ENCODE data around the gene FBXL4.
A peak's percentile ranks its signal among the peaks of the same experiment; 100 is the strongest.

FBXL4 gene

DNA sequence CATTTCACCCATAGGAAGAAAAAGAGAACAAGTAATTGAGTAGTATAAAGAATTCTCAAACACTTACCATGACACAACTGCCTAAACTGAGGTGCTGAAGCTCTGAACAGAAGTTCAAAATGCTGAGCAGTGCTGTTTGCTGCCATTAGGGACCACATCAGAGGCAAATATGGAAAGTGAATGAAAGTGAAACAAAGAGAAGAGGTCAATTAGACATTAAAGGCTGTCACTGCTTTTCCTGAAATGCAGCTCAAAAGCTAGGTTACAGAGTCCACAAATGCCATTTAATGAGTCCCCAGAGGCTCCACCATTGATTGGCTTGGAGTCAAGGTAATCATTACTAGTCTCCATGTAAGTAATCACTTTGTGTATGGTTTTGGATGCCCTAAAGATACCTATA is 67.3 kb downstream of the FBXL4 start:
- DNase-seq (ENCODE audit: low spot score) = no peak

DNA sequence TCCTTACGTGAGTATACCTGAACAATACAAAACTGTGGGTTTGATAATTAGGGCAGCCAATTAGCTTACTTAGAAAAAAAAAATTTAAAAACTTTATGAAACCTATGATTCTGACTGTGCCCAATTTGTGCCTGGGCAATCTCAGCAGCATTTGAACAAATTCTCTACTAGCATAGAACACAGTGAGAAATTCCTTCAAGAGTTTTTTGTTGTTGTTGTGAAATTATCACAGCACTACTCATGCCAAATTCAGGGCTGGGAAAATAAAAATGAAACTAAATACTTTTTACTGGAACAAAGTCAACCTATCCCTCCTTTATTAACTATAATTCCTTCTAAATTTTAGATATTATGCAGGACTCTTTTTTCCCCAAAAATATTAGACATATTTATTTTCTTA is 70.5 kb downstream of the FBXL4 start:
- no peak for DNase-seq (ENCODE audit: low spot score)

DNA sequence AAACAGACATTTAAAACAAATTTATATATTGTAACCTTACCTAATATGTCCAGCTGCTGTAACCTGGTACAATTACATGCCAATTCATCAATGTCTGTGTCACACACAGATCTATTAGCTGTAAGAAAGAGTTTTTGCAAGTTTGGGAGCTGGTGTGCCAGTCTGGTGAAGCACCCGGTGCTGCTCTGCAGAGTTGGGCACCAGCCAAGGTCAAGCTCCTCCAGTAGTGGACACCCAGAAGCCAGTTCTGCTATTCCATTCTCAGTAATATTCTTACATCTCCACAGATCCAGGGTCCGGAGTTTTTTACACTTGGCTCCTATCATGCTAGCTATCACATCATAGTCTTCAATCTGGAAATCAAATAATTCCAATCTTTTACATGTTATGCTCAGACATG is 72.4 kb downstream of the FBXL4 start:
- no peak for DNase-seq (ENCODE audit: low spot score)

DNA sequence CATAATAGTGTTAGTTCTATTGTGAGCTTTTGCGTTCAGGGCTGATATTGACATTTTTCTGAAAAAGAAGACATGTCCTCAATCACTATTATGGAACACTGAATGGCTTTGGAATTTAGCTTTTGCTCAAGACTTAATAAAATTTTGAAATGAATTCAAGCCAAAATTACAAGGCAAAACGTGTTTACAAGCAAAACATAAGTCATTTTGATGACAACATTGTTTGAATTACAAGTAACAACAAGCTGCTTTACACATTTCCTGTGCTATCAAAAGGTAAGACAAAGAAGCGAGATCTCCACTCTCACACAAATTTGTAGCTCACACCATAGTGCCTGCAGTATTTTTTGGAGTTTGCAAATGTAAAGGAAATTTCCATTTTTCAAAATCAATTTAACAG is 75.9 kb downstream of the FBXL4 start:
- no peak for DNase-seq (ENCODE audit: low spot score)

DNA sequence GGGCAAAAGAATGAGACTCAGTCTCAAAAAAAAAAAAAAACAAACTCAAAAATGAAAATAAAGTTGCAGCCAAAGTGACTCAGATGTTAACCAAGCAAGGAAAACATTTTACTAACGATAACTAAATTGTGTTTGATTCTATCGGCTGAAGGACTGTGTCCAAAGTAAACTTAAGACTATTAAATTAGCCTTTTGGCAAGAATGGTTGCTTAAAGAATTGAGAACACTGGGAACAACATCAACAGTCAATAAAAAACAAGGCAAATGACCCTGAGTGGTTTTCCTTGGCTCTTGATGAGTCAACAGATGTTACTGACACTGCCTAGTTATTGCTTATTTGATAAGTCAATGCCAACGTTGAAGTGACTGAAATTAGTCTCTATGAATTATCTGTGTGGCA is 76.7 kb downstream of the FBXL4 start:
- no peak for DNase-seq (ENCODE audit: low spot score)

DNA sequence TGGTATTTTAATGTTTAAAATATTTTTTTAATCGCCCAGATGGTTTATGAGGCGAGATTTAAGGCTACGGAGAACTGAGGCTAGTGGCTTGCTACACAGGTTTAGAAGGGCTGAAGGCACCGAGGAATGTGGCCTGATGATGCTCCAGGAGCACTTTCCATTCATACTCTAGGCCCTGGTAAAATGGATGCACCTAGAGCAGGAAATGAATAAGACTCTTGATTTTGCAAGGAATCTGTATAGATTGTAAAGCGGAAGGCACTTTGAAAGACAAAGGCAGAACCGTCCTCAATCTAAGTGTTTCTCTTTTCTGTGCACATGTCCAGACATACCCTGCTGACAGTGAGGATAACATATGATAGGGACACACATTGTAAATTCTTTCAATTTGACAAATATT is 83.2 kb downstream of the FBXL4 start:
- DNase-seq (ENCODE audit: low spot score) = no peak

DNA sequence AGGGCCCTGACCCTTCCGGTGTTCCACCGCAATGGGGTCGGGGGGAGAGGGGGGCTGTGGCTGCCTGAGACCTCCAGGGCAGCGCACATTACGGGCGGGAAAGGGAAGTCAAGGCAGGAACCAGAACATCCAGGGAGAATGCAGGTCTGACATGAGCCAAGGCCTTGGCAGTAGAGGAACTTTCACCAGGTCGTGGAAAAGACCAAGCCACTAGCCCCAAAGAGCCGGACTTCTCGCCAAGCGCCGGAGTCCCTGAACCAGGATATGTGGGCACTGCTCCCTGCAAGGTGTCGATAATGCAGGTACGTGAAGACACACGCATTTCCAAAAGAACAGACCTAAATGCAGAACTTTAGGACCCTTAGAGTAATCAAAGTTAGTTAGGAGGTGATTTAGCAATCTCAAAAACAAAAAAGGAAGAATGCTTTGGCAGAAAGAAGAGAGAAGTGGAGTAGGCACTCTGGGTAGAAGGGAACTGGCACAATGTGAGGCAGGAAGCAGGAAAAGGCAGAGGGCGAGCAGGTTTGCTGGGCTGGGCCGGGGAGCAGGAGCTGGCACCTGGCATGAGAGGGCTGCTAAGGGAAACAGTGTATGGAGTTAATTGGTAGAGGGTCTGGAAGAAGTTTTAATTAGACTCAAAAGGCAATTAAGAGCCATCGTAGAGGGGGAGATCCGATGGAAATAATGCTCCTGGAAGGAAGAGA is 99.1 kb downstream of the FBXL4 start:
- DNase-seq (ENCODE audit: low spot score) = no peak

DNA sequence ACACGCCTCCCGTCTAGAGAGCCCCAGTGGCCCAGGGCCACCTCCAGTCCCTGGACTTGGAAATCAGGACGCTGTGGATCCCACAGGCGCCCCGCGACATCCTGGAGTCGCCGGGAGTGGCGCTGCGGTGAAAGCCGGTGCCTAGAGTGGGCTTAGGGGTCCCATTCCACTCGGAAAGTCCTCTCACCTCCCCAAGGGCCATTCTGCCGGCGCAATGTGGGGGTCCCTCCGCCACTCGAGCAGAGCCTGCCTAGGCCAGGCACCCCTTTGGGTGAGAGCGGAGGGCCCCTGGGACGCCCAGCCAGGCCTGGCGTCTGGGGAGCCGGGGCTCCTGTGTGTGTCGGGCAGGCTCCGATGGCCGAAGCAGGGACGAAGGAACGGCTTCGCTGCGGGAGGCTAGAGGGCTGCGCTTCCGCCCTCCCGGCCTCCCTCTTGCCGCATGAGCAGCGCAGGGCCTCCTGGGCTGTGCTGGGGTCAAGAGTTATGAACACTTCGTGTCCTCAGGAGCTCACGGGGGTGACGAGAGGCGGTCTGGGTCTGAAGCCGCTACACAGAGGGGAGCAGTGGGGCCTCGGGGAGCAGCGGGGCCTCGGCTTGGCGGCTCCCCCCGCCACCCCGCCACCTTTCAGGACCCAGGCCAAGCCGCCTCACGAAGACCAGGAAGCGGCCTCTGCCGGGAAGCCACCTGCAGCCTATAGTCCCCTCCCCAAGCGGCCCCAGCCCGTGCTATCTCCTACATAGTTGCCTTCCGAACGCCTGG is 99.8 kb downstream of the FBXL4 start:
- no peak for DNase-seq (ENCODE audit: low spot score)

DNA sequence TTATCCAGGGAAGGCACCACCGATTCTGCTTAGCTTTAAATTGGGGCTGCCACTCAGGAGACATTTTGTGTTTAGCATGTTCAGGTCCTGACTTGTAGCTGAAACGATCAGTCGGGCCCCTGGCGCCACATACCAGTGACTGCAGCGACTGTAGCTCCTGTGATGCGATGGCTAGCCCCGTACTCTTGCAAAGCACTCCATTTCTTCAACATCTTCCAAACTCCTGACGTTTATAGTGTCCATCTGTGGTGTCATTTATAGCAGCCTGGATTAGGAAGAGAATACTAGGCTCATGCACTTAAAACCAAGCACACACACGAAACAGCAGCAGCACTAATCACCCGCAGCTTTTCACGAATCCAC is 100.3 kb downstream of the FBXL4 start:
- no peak for DNase-seq (ENCODE audit: low spot score)

DNA sequence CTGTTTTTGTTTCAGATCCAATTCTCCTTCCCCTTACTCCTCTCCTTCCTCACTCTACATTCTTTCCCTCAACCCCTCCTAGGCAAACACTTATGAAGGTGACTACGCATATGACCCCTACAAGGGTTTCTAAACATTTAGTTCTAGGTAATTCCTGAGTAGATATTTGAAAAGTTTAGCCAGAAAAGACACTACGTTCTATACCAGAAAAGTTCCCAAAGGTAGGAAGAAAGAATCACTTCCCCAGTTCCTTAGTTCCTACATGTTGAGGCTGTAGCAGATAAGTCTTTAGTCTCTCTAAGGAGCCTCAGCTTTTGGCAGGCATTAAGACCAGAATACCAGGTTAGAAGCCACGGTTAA is 101.7 kb downstream of the FBXL4 start:
- no peak for DNase-seq (ENCODE audit: low spot score)

DNA sequence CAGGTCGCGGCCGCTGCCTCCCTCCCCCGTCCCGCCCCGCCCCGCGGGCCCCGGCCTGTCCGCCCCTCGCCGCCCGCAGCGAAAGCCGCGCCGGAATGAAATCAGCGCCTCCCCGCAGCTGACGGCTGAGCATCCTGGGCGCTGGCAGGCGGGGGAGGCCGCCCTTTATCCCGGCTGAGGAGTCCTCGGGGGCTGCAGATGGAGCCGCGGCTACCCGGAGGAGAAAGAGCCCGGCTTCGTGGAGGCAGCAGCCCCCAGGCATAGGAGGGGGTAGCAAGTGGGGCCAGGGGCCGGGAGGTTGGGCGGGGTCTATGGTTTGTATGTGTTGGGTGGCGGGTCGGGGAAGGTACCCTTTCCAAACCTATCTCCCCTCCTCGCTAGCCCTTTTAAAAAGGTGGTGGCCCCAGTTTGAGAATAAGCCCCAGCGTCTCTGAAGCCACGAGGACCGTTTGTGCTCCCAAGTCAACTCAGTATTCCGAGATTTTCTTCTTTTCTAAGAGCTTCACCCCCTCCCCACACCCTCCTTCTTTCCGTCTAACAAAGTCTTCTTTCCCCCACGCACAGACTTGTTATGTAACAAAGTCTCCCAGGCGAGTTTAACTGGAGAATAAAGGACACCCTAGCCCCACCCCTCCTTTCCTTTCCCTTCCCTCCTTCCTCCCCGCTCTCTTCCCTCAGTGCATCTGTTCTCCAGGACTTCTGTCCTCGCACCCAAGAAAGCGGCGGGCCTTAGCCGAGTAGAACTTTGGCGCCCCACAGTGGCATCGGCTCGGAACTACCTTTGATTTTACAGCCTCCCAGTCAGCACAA is 102.3 kb downstream of the FBXL4 start:
- DNase-seq (ENCODE audit: low spot score) = peak; percentile 45

DNA sequence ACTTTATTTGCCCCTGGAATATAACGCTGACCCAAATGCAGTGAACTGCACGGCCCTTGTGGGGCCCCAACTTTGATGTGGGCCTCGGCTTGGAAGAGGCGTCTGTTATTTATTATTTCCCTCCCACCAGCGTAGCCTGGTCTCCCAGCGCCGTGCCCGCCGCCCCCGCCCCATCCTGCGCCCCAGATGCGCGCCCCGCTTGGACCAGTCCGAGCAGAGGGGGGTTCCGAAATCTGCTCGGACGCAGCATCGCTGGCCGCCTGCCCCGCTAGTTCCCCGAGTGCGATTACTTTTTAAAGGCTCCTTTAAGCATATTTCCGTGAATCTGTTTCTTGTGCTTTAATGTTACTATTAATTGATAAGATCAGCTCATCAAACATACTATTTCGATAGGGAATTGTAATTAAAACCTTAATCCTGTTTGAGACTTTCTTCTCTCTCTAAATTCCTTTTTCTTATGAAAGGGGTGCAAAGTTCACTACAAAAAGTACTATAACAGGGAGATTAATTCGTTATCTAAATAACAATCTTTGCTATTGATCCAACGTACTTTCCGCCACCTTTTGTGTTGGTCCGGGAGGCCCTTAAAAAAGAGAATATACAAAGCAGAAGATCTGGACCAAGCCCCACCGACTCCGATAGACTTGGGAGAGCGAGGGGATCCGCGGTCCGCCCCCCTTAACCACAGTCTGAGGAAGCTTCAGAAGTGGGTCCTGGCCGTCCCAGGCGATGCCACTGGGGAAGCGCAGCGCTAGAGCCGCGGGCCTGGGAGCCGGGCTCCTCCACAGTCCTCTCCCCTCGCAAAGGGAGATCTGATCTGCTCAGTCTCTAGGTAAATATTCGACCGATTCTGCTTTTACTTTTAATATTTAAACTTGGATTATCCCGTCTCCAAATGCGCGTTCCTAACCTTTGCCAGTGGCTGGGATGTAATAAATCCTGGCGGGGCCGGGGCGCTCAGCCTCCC is 103.2 kb downstream of the FBXL4 start:
- DNase-seq (ENCODE audit: low spot score) = no peak

DNA sequence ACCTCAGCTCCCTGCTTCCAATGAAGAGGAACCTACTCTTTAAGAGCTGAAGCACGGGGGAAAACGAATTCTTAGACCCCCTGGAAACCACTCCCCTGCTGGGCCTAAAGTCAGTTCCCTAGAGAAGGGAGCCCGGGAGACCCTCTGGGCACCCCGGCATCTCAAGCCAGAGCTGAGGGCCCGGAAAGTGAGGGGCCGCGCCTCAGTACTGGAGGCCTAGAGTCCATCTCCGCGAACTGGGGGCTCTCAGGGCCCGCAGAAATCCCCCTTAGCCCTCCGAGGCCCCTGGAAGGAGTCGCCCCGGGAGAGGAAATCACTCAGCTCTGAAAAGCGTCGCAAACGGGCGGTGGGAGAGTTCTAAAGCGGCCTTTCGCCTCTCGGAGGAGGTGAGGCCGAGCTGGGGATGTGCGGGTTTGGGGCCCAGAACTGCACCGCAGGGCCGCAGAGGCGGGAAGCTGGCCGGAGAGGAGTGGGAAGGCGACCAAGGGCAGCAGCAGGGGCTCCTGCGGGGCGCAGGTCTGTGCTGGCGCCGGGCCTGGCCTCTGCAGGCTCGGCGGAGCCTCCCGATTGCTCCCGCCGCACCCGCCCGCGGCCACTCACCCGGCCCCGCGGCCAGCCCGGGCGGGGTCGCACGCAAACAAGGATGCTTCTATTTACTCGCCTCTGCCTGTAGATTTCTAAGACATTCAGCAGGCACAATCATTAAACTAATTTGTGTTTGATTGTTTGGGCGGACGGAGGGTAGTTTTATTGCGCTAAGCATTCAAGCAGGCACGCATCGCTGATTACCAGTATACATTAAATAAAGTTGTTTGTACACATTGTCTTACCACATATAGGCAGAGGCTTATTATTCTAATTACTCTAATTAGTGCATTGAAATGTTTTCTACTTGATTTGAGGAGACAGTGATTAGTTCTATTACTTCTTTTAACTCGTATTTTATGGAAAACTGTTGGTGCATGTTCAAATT is 104.2 kb downstream of the FBXL4 start:
- no peak for DNase-seq (ENCODE audit: low spot score)

DNA sequence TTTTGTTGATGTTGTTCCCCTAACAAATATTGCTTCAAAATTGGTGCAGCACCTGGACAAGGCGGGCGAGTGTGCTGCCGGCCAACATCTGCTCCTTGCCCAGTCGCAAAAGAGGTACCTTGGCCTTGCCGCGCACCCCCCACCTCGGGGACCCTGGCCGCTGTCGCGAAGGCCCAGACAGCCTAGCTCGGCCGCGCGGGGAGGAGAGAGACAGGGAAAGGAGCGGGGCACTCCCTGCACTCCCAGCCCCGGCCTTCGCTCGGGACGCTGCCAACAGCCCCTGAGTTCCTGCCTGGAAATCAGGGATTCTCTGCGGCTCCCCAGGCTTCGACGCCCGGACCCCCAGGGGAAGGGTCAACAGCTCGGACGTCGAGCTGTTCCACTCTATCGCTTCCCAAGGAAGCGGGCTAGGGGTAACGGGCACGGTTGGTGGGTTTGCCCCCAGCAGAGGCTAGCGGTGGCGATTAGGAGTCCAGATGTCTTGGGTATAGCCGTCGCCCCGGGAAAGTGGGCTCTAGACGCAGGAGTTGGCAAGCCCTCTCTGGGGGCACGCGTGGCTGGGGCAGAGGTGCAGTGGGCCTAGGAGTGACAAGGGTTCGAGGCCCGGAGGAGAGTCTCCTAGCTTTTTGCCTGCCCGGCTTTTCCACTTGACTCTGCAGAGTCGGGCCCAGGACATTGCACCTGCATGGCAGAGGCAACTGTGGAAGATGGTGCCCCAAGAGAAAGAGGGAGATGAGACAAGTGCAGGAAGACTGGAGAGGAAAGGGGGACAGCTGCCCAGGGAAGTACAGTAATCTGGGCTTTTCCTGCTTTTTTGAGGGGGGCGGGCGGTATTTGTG is 105.2 kb downstream of the FBXL4 start:
- no peak for DNase-seq (ENCODE audit: low spot score)

DNA sequence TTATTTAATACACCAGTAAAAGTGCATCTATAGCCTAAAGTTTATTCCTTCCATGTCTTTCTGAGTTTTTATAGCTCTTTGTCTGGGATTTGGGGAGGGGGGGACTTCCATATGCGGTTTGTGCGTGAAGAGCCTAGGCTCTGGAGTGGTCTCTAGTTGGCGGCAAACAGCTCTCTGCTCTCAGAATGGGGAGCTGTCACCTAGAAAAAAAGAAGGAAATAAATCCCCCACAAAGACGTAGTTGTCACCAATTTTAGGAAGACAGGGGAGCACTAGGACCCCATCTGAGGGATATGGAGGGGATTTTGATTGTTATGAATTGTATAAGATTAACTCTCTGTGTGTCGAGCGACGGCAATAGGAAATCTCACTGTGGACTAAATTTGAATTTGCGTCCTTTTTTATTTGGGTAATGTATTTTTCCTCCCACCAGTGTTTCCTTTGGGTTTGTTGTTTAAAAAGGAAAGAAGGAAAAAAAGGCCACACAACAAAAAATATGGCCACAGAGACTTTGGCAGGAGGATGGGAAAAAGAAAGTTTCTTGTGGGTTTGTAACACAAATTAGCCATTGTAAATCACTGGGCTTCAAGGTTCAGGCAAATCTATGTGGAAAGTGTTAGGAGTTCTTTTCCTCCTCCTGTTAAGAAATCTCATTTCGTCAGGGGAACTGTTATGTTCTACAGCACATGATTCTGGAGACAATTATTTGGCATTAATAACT is 106.0 kb downstream of the FBXL4 start:
- no peak for DNase-seq (ENCODE audit: low spot score)

DNA sequence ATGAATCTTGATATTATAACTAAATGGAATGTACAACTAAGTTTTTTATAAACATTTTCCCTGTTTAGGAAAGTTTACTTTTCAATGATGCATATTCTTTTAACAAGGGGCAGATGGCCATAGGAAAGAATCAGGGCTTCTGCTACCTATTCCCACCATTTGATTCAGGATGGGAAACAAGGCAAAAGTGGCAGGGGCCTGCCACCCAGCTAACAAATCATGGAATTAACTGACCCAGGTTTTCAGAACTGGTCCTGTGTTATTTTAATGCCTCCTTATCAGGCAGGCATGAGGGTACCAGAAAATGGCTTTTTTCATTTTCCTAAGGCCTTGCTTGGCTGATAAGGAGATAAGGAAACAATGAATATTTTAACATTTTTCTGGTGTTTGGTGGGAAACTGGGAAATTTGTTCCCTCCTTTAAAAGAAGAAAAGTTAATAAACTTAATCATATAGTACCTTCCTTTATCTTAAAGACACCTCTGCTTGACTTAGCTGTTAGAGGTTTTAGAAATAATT is 106.7 kb downstream of the FBXL4 start:
- DNase-seq (ENCODE audit: low spot score) = no peak

DNA sequence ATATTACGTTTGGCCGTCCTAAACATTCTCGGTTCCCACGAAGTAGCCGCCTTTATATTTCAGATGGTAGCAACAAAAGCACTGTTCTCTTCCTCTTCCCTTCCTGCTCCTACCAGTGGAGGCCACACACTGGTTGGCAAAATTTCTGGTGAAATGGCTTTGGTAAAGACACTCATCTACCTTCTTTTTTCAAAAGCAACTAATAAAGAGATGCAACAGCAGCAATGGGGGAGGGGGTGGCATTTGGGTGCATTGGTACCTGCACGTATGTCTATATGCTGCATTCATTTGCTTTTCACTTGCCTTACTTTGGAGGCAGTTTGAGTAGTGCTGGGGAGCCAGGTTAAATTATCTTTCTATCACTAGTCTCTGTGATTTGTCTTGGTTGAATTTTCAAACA is 107.4 kb downstream of the FBXL4 start:
- DNase-seq (ENCODE audit: low spot score) = no peak

DNA sequence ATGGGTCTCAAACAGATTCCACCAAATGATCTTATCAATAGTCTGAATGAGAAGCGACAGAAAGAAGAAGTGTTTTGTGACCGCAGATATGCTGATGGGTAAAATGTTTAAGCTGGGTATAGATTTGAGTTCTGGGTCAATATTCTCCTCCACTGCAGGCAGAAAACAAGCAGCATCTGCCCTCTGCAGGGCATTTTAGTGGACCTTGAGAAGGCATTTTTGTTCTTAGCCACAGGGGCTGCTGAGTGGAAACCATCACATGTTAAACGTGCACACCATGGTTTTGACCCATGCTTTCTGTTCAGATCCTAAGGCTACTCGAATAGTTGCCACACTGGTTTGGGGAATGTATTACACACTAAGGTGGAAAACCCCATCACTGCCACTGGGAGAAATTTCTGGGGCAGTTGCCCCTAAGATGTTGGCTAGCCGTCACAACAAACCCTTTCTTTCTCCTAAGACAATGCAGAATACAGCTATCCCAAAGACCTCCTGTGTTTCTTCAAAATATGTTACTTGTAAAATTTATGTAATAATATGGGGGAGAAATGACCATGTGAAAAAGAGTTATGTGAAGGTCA is 107.9 kb downstream of the FBXL4 start:
- DNase-seq (ENCODE audit: low spot score) = no peak

DNA sequence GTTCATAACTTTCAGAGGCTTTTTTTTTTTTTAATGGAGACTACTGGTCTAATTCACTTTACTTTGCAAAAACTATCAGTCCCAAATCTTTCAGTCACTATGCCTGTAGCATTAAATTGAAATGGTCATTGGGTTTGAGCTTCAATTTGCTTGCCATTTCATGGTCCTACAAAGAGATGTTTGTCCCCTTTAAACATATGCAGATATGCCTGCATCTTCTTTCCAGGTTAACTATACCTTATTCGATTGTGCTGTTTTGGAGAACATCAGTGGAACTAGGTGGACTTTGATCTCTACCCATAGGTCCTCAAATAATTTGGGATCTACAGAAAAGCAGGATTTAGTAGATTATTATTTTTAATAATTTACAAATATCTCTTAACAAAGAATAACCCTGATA is 108.8 kb downstream of the FBXL4 start:
- no peak for DNase-seq (ENCODE audit: low spot score)

Data from hematopoietic multipotent progenitor cell treated with erythropoietin and hydrocortisone succinate and interleukin-3 and kit ligand, for 17 days (in vitro differentiated cells).